GM23338 (cell line): ENCODE results near the gene PTPRN2.

ENCODE experiments used
- CREB1 ChIP-seq: fragments of 250-450 bp; sonication (Bioruptor Pico); IDR thresholded peaks from 2 replicates; pipeline ENCODE4 v1.5.0; 2020; ENCODE audit warnings: low read depth, mild to moderate bottlenecking, moderate library complexity
- EZH2 ChIP-seq: fragments of 200-600 bp; sonication (generic); IDR thresholded peaks from one replicate; pipeline ENCODE4 v1.8.0; 2017; ENCODE audit warnings: antibody characterized with exemption, mild to moderate bottlenecking, low read depth; ENCODE audit not compliant: unreplicated experiment
- EZH2phosphoT487 ChIP-seq: fragments of 200-600 bp; sonication (generic); IDR thresholded peaks from one replicate; pipeline ENCODE4 v1.8.1; 2018; ENCODE audit warnings: antibody characterized with exemption; ENCODE audit not compliant: unreplicated experiment
- JUNB ChIP-seq: IDR thresholded peaks from one replicate; pipeline ENCODE4 v1.6.1; 2016; ENCODE audit warnings: antibody characterized with exemption; ENCODE audit not compliant: unreplicated experiment
- POLR2AphosphoS5 ChIP-seq: IDR thresholded peaks from 2 replicates; pipeline ENCODE4 v1.6.1; 2016; ENCODE audit warnings: antibody characterized with exemption, low read depth
- TF ChIP-seq, protein P1 (sequence below), 2 experiments: fragments of 200-600 bp in 1 of 2; sonication (generic) in 1 of 2; conservative IDR thresholded peaks; 2 replicates each; pipeline versions ENCODE4 v1.5.1 to v1.6.1; 2016 to 2017; ENCODE audit warnings: antibody characterized with exemption in 2 of 2, low read depth in 2 of 2, mild to moderate bottlenecking in 2 of 2, moderate library complexity in 1 of 2
- TF ChIP-seq, protein P2 (sequence below): IDR thresholded peaks from one replicate; pipeline ENCODE4 v1.6.1; 2018; ENCODE audit warnings: antibody characterized with exemption; ENCODE audit not compliant: unreplicated experiment

- TF ChIP-seq POLR2AphosphoS5 (no peak), EZH2 (no peak), JUNB (no peak), EZH2phosphoT487 (no peak), CREB1 (no peak)
- TF ChIP-seq, protein P1, sequence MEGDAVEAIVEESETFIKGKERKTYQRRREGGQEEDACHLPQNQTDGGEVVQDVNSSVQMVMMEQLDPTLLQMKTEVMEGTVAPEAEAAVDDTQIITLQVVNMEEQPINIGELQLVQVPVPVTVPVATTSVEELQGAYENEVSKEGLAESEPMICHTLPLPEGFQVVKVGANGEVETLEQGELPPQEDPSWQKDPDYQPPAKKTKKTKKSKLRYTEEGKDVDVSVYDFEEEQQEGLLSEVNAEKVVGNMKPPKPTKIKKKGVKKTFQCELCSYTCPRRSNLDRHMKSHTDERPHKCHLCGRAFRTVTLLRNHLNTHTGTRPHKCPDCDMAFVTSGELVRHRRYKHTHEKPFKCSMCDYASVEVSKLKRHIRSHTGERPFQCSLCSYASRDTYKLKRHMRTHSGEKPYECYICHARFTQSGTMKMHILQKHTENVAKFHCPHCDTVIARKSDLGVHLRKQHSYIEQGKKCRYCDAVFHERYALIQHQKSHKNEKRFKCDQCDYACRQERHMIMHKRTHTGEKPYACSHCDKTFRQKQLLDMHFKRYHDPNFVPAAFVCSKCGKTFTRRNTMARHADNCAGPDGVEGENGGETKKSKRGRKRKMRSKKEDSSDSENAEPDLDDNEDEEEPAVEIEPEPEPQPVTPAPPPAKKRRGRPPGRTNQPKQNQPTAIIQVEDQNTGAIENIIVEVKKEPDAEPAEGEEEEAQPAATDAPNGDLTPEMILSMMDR (conservative IDR thresholded peaks at IDR 0.05; ENCODE audit: low read depth in 2 of 2) = no peak
- TF ChIP-seq, protein P2, sequence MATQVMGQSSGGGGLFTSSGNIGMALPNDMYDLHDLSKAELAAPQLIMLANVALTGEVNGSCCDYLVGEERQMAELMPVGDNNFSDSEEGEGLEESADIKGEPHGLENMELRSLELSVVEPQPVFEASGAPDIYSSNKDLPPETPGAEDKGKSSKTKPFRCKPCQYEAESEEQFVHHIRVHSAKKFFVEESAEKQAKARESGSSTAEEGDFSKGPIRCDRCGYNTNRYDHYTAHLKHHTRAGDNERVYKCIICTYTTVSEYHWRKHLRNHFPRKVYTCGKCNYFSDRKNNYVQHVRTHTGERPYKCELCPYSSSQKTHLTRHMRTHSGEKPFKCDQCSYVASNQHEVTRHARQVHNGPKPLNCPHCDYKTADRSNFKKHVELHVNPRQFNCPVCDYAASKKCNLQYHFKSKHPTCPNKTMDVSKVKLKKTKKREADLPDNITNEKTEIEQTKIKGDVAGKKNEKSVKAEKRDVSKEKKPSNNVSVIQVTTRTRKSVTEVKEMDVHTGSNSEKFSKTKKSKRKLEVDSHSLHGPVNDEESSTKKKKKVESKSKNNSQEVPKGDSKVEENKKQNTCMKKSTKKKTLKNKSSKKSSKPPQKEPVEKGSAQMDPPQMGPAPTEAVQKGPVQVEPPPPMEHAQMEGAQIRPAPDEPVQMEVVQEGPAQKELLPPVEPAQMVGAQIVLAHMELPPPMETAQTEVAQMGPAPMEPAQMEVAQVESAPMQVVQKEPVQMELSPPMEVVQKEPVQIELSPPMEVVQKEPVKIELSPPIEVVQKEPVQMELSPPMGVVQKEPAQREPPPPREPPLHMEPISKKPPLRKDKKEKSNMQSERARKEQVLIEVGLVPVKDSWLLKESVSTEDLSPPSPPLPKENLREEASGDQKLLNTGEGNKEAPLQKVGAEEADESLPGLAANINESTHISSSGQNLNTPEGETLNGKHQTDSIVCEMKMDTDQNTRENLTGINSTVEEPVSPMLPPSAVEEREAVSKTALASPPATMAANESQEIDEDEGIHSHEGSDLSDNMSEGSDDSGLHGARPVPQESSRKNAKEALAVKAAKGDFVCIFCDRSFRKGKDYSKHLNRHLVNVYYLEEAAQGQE = no peak
These were observed 770.9 kb downstream of the PTPRN2 start for GRCh38 chr7:157816526-157817250.
